NCI-H82 treated with DMSO at 0.1 percent for 48 hours (cell line): ENCODE data around the gene FNBP1.

Experiments
- DNase-seq: peaks from one replicate; lab custom pipeline; 2025; ENCODE audit not compliant: unreplicated experiment; lab: John Stamatoyannopoulos, UW

Gene FNBP1

GRCh38 chr9:129929496-129930125 lies 113.4 kb downstream of the FNBP1 start:
- no peak for DNase-seq

- DNase-seq, result no peak
Measured at GRCh38 chr9:129923589-129923988, 119.4 kb downstream of the FNBP1 start.

DNA sequence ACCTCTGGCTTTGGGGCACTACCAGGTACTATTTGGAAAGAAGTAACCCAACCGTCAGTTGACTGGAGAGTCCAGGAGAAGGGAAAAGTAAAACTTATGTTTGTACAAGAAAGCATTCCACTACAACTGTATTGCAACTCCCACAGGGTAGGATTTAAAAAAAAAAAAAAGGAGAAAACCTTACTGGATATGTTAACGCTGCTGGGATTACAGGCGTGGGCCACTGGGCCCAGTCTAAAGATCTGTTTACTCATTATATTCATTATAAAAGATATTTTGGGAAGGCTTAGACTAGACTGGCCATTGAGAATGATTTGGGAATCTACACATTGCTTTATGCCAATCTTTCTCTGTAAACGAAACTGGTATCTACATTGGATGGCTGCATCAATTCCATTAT lies 121.1 kb downstream of the FNBP1 start:
- no peak for DNase-seq

- no peak for DNase-seq
Measured at GRCh38 chr9:129919841-129920240, 123.1 kb downstream of the FNBP1 start.

- no peak for DNase-seq
Measured at GRCh38 chr9:129919277-129919676, 123.7 kb downstream of the FNBP1 start.

DNA sequence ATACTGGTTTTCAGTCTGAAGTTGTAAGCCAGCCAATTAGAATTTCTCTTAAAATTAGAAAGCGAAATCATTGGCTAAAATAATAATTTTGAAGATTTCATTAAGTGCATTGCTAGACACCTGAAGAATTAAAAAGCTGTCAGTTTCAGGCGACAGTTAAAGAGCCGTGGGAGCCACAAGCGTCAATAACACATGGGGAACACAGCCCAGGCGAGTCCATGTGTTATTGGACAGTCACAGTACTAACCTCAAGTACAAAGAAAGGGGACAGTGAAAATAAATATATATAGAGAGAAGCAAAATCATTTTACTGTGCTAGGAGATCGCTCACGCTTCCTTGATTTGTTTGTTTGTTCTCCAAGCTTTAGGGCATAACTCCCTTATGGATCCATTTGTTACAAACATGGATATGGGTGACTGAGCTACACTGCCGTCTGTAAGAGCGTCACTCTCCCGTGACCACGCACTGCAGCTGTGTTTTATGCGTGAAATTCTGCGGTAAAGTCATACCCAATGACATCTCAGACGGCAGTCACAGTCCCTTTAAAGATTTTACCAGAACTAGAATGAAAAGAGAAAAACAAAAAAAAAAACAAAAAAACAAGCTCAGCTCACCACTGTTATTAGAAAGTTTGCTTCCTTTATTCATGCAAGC lies 124.6 kb downstream of the FNBP1 start:
- no peak for DNase-seq

GRCh38 chr9:129916707-129917106 lies 126.3 kb downstream of the FNBP1 start:
- no peak for DNase-seq

- DNase-seq, result no peak
Measured at GRCh38 chr9:129914051-129914450, 128.9 kb downstream of the FNBP1 start.

GRCh38 chr9:129910628-129911567 lies 132.1 kb downstream of the FNBP1 start:
- DNase-seq, result no peak

- DNase-seq, result no peak
Measured at GRCh38 chr9:129909851-129910250, 133.1 kb downstream of the FNBP1 start.

DNA sequence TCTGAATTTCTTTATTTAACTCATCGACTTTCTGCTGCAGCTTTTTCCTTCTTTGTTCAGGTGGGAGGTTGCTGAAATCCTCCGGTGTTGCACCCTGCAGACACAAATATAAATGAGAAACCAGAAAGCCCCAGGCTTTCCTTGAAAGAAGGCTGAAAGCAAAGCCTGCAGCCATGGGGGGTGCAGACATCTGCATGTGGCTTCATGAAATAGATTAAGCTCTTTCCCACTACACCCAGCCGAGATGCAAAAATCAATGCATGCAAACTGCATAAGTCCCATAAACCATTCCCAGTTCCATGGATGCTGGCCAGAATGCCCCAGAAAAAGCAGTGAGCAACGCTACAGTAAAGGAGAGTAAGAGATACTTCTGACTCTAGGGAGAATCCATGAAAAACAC lies 134.1 kb downstream of the FNBP1 start:
- DNase-seq, result no peak

DNA sequence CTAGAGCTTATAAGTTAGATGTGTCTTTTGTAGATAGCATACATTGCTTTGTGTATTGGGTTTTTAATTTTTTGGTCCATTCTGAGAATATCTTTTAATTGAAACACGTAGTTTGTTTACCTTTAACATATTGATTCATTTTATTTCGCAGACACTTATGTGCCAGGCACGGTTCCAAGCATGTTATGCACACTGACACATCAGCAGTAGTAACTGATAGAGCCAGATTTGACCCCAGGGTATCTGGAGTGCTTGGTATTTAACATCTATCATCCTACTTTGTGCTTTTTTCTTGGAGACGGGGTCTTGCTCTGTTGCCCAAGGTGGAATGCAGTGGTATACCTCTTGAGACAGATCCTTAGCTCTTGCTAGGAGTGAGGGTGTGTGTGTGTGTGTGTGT lies 135.8 kb downstream of the FNBP1 start:
- DNase-seq, result no peak

DNA sequence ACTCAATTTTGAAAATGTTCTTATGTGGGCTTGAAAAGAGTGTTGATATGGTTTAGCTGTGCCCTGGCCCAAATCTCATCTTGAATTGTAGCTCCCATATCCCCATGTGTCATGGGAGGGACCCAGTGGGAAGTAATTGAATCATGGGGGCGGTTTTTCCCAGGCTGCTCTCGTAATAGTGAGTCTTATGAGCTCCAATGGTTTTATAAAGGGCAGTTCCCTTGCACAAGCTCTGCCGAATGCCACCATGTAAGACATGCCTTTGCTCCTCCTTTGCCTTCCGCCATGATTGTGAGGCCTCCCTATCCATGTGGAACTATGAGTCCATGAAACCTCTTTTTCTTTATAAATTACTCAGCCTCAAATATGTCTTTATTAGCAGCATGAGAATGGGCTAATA lies 136.7 kb downstream of the FNBP1 start:
- no peak for DNase-seq

DNA sequence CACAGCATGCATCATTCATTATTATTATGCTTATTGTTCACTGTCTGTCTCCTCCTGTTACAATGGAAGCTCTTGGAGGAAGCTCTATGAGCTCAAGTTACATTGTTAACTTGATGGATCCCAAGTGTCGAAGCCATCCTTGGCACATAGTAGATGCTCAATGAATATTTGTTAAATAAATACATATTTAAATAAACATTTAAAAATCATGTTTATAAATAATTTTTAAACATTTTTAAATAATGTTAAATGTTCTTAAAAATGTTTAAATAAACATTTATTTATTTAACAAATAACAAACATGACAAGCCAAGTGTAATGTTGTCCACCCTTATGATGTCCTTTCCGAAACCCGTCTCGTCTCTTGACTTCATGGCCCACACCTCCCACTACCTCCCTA lies 138.3 kb downstream of the FNBP1 start:
- no peak for DNase-seq

DNA sequence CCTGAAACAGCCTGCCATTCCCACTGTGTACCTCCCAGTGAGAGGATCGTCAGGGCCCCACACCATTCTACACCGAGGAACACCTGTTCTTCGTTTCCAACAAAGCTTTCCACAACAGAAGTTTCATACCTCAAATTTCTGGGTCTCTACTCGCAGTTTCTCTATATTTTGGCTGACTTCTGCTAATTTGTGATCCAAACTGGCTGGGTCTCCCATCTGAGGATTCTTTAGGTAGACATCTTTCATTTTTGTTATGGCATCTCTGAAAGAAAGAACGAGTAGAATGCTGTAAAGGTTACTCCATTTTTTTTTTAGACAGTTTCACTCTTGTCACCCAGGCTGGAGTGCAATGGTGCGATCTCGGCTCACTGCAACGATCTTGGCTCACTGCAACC lies 140.3 kb downstream of the FNBP1 start:
- DNase-seq, result no peak

DNA sequence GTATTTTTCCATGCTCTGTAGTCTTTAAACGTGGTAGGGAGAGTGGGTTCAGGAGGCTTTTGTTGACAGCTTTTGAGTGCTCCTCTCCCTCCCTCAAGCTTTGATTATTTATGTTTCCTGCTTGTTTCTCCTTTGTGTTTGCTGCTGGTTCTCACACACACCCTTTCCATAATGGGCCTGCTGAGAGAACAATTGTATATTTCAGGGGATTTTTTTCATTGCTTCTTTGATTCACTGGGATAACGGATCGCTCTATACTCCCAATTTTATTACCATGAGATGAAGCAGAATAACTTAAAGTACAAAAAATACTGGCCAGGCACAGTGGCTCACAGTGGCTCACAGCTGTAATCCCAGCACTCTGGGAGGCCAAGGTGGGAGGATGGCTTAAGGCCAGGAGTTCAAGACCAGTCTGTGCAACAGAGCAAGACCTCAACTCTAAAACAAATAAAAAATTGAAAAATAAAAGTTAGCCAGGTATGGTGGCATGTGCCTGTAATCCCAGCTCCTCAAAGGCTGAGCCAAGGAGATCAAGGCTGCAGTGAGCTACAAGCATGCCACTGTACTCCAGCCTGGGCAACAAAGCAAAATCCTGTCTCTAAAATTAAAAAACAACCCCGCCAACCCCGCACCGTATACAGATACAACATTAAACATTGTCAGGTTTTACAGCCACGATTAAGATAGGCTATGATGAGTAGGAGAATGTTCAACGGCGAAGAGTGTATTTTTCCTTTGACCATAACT lies 140.8 kb downstream of the FNBP1 start:
- no peak for DNase-seq

GRCh38 chr9:129900263-129901027 lies 142.5 kb downstream of the FNBP1 start:
- no peak for DNase-seq

DNA sequence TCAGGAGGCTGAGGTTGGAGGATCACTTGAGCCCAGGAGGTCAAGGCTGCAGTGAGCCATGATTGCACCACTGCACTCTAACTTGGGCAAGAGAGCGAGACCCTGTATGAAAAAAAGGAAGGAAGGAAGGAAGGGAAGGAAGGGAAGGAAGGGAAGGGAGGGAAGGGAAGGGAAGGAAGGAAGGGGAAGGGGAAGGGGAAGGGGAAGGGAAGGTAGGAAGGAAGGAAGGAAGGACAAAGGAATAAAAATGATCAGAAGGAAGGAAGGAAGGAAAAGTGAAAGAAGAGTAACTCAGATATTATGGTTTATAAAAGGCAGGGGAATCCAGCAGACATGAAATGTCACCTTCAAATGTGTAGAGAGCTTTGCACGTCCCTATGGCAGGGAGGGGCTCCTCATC lies 143.4 kb downstream of the FNBP1 start:
- DNase-seq, result no peak

DNA sequence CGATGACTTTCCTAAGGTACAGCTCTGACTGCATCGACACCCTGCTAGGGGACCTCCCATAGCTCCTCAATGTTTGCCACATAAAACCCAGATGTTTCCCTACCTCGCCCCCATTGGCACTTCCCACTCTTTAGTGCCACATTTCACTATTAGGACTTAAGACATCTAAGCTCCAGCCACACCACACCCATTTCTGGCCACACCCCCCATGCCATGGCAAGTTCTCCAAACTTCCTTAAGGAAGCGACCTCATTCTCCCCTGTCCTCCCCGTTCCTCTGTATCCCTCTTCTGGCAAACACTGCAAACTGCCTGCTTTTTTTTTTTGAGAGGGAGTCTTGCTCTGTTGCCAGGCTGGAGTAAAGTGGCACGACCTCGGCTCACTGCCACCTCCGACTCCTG lies 144.8 kb downstream of the FNBP1 start:
- no peak for DNase-seq

DNA sequence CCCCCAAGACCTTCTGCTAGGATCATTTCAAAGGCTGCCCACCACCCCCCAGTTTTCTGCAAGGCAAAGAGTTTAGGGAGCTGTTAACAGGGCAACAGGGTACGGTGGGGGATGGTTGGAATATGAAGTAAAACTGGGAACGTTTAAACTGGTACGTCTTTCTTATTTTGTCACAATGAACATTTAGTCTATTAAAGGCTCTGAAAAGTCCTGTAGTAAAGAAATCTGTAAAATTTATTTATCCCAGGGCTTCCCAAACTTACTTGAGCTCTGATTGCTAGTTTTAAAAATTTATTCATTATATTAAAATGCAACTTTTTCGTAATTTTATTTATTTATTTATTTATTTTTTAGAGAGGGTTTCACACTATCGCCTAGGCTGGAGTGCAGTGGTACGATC lies 145.7 kb downstream of the FNBP1 start:
- DNase-seq, result no peak
